ENCODE measurements around the gene HNRNPUL1.
A peak's percentile ranks its signal among the peaks of the same experiment; 100 is the strongest.
"Not testable (repeated sequence)": the region's sequence is repeated elsewhere in the genome, so short reads cannot be mapped to it uniquely, and the experiment has no call there.

HNRNPUL1 gene

DNA sequence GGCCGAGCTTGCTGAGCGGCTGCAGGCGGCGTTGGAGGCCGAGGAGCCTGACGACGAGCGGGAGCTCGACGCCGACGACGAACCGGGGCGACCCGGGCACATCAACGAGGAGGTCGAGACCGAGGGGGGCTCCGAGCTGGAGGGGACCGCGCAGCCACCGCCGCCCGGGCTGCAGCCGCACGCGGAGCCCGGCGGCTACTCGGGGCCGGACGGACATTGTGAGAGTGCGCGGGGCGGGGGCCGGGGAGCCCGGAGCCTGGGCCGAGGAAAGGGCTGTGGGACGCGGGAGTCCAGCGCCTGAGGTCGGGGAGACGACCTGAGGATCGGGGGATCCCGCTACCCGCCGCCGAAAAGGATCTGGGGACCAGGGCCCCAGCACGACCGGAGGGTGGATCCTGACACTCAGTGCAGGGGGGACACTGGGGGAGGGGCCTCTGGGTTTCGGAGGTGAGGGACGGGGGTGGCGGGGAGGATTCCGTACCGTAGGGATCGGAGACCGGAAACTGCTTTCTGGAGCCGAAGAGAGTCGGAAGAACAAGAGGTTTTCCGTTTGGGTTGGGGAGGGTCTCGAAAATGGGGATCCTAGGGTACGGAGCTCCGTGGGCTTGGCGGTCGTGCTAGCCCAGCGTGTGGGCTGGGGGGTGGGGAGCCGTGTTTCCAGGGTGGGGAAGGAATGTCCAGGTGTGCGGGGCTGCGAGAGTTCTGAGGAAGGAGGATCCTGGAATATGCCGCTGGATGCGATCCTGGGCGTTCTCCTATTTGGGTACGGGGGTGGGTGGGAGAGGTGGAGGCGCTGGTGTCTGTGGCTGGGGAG lies 616 bp downstream of the HNRNPUL1 start:
- peak overlapping the region; percentile 87 for H3K4me3 ChIP-seq (ENCODE audit: low read depth, low read length)
- H3K9me3 ChIP-seq (ENCODE audit: control insufficient read depth, insufficient read depth, low read length): no peaks in the 10 kb centered on the region
- H3K36me3 ChIP-seq (ENCODE audit: control insufficient read depth, insufficient read depth, low read length): peaks cover 22% of the 10 kb centered on the region
- H3K27me3 ChIP-seq (ENCODE audit: control insufficient read depth, insufficient read depth, low read length): no peaks in the 10 kb centered on the region
- peaks cover 3% of the 10 kb centered on the region for H3K4me1 ChIP-seq (ENCODE audit: control insufficient read depth, insufficient read depth, low read length)
- peak overlapping the region; percentile 96 for H3K9ac ChIP-seq (ENCODE audit: low read depth, low read length)

GRCh38 chr19:41265395-41266153 lies 1.4 kb downstream of the HNRNPUL1 start:
- H3K4me1 ChIP-seq (ENCODE audit: control insufficient read depth, insufficient read depth, low read length): peaks cover 3% of the 10 kb centered on the region
- peak overlapping the region; percentile 96 for H3K9ac ChIP-seq (ENCODE audit: low read depth, low read length)
- no peaks in the 10 kb centered on the region for H3K9me3 ChIP-seq (ENCODE audit: control insufficient read depth, insufficient read depth, low read length)
- H3K27me3 ChIP-seq (ENCODE audit: control insufficient read depth, insufficient read depth, low read length): no peaks in the 10 kb centered on the region
- H3K4me3 ChIP-seq (ENCODE audit: low read depth, low read length): peak overlapping the region; percentile 87
- H3K36me3 ChIP-seq (ENCODE audit: control insufficient read depth, insufficient read depth, low read length): peaks cover 29% of the 10 kb centered on the region

- no peak overlapping the region for H3K9ac ChIP-seq (ENCODE audit: low read depth, low read length)
- peaks cover 3% of the 10 kb centered on the region for H3K4me1 ChIP-seq (ENCODE audit: control insufficient read depth, insufficient read depth, low read length)
- H3K4me3 ChIP-seq (ENCODE audit: low read depth, low read length): no peak overlapping the region
- no peaks in the 10 kb centered on the region for H3K27me3 ChIP-seq (ENCODE audit: control insufficient read depth, insufficient read depth, low read length)
- no peaks in the 10 kb centered on the region for H3K9me3 ChIP-seq (ENCODE audit: control insufficient read depth, insufficient read depth, low read length)
- H3K36me3 ChIP-seq (ENCODE audit: control insufficient read depth, insufficient read depth, low read length): peaks cover 64% of the 10 kb centered on the region
Observed at GRCh38 chr19:41269055-41269454, 4.9 kb downstream of the HNRNPUL1 start.

DNA sequence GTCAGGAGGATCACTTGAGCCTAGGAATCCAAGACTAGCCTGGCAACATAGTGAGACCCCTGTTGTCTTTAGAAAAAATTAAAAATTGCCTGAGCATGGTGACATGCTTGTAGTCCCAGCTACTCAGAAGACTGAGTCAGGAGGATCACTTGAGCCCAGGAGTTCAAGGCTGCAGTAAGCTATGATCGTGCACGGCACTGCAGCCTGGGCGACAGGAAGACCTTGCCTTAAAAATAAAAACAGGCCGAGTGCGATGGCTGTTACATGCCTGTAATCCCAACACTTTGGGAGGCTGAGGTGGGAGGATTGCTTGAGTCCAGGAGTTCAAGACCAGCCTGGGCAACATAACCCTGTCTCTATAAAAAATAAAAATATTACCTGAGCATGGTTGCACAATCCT lies 5.4 kb downstream of the HNRNPUL1 start:
- Histone ChIP-seq H3K27me3 (ENCODE audit: control insufficient read depth, insufficient read depth, low read length) (no peaks in the 10 kb centered on the region), H3K4me1 (ENCODE audit: control insufficient read depth, insufficient read depth, low read length) (peaks cover 3% of the 10 kb centered on the region), H3K4me3 (ENCODE audit: low read depth, low read length) (no peak overlapping the region), H3K36me3 (ENCODE audit: control insufficient read depth, insufficient read depth, low read length) (peaks cover 69% of the 10 kb centered on the region), H3K9ac (ENCODE audit: low read depth, low read length) (no peak overlapping the region), H3K9me3 (ENCODE audit: control insufficient read depth, insufficient read depth, low read length) (no peaks in the 10 kb centered on the region)

DNA sequence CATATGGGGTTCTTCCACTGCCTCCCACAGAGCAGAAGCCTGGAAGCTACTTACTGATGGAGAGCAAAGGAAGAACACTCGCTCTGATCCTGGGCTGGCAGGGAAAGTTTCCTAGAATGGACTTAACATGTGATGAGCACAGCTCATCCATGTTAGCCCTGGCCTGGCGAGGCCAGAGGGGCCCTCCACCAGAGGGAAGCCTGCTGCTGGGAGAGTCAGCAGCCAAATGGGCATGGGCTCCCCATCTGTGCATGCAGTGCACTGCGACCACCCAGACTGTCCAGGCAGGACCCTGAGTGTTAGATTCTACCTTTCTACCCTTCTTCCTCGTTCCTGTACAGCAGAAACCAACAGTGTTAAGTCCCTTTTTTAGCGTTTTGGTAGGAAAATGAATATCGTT lies 8.9 kb downstream of the HNRNPUL1 start:
- Histone ChIP-seq H3K9ac (ENCODE audit: low read depth, low read length) (no peak overlapping the region), H3K27me3 (ENCODE audit: control insufficient read depth, insufficient read depth, low read length) (no peaks in the 10 kb centered on the region), H3K36me3 (ENCODE audit: control insufficient read depth, insufficient read depth, low read length) (peaks cover 93% of the 10 kb centered on the region), H3K4me3 (ENCODE audit: low read depth, low read length) (no peak overlapping the region), H3K9me3 (ENCODE audit: control insufficient read depth, insufficient read depth, low read length) (no peaks in the 10 kb centered on the region), H3K4me1 (ENCODE audit: control insufficient read depth, insufficient read depth, low read length) (no peaks in the 10 kb centered on the region)

DNA sequence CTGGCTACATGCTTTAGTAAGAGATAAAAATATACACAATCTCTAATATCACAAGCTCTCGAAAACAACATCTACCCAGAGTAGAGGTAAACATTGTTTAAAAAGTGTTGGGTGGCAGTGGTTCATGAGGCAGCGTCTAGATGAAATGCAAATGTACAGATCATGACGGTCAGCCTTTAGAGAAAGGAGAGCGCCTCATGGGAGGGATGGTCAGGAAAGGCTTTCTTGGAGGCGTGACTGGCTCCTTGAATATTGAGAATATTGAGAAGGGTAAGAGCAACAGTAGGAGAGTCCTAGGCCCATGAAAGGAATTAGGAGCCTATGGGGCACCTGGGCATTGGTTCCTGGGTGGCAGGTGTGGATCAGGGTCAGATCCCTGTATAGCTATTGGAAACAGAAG lies 10.6 kb downstream of the HNRNPUL1 start:
- Histone ChIP-seq H3K27me3 (ENCODE audit: control insufficient read depth, insufficient read depth, low read length) (no peaks in the 10 kb centered on the region), H3K9me3 (ENCODE audit: control insufficient read depth, insufficient read depth, low read length) (no peaks in the 10 kb centered on the region), H3K4me3 (ENCODE audit: low read depth, low read length) (no peak overlapping the region), H3K9ac (ENCODE audit: low read depth, low read length) (no peak overlapping the region), H3K36me3 (ENCODE audit: control insufficient read depth, insufficient read depth, low read length) (peaks cover 93% of the 10 kb centered on the region), H3K4me1 (ENCODE audit: control insufficient read depth, insufficient read depth, low read length) (no peaks in the 10 kb centered on the region)

DNA sequence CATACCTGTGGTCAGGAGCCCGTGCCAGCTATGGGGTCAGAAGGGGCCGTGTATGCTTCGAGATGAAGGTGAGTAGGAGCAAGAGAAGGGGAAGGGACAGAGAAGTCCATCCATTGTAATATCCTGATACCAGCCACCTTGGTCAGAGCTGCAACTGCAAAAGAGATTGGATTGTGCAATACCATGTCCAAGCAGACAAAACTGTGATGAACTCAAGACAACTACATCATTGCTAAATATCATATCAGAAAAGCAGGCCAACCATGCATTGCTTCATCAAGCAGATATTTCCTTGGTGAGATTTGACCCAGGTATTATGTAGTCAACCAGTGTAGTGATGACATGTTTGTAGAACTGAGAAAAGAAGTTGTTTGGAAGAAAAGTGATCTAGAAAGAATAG lies 12.1 kb downstream of the HNRNPUL1 start:
- H3K36me3 ChIP-seq (ENCODE audit: control insufficient read depth, insufficient read depth, low read length): peaks cover 92% of the 10 kb centered on the region
- H3K9ac ChIP-seq (ENCODE audit: low read depth, low read length): no peak overlapping the region
- no peaks in the 10 kb centered on the region for H3K9me3 ChIP-seq (ENCODE audit: control insufficient read depth, insufficient read depth, low read length)
- no peaks in the 10 kb centered on the region for H3K4me1 ChIP-seq (ENCODE audit: control insufficient read depth, insufficient read depth, low read length)
- no peak overlapping the region for H3K4me3 ChIP-seq (ENCODE audit: low read depth, low read length)
- no peaks in the 10 kb centered on the region for H3K27me3 ChIP-seq (ENCODE audit: control insufficient read depth, insufficient read depth, low read length)

- Histone ChIP-seq H3K36me3 (ENCODE audit: control insufficient read depth, insufficient read depth, low read length) (peaks cover 77% of the 10 kb centered on the region), H3K9me3 (ENCODE audit: control insufficient read depth, insufficient read depth, low read length) (no peaks in the 10 kb centered on the region)
Observed at GRCh38 chr19:41278478-41278877, 14.3 kb downstream of the HNRNPUL1 start.

DNA sequence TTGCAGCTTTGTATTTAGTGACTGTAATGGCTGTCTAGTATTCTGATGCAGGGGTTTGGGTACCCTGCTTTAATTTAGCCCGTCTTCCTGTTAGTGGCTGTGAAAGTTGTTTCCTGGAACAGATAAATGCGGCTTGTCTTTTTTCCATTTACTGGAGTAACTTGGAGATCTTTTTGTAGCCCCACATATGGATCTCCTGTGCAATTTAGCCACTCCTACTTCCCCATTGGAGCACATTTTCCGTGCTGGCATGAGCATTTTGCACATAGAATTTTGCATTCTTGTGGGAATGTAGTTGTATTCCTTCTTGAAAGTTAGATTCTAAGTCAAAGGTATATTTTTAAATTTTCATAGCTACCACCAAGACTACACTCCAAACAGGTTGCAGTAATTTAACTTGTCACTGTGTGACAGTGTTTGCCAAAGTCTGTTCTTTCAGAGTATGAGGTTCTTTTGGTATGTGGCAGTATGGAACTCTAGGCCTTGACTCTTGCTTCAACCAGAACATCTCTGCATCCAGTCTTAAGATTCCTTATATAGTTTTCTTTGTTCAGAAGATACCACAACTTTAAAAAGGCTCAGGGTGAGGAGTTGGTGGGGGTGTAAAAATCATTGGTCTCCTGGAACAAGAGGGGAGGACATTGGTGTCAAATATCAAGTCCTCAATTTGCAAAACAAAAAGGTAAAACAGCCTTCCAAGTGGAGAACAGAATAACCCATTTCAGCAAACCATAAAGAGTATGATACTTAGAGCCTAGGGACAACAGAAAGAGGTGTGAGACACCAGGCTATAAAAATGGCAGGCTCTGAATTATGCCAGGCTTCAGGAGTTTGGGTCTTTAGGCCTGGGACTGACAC lies 24.7 kb downstream of the HNRNPUL1 start:
- Histone ChIP-seq H3K4me1 (ENCODE audit: control insufficient read depth, insufficient read depth, low read length) (peaks cover 9% of the 10 kb centered on the region), H3K9ac (ENCODE audit: low read depth, low read length) (no peak overlapping the region), H3K9me3 (ENCODE audit: control insufficient read depth, insufficient read depth, low read length) (no peaks in the 10 kb centered on the region), H3K4me3 (ENCODE audit: low read depth, low read length) (no peak overlapping the region), H3K27me3 (ENCODE audit: control insufficient read depth, insufficient read depth, low read length) (no peaks in the 10 kb centered on the region), H3K36me3 (ENCODE audit: control insufficient read depth, insufficient read depth, low read length) (peaks cover 56% of the 10 kb centered on the region)

More at GRCh38 chr19:41278478-41278877, 14.3 kb downstream of the HNRNPUL1 start:
- no peak overlapping the region for H3K9ac ChIP-seq (ENCODE audit: low read depth, low read length)
- H3K4me1 ChIP-seq (ENCODE audit: control insufficient read depth, insufficient read depth, low read length): no peaks in the 10 kb centered on the region
- no peaks in the 10 kb centered on the region for H3K27me3 ChIP-seq (ENCODE audit: control insufficient read depth, insufficient read depth, low read length)
- H3K4me3 ChIP-seq (ENCODE audit: low read depth, low read length): no peak overlapping the region

DNA sequence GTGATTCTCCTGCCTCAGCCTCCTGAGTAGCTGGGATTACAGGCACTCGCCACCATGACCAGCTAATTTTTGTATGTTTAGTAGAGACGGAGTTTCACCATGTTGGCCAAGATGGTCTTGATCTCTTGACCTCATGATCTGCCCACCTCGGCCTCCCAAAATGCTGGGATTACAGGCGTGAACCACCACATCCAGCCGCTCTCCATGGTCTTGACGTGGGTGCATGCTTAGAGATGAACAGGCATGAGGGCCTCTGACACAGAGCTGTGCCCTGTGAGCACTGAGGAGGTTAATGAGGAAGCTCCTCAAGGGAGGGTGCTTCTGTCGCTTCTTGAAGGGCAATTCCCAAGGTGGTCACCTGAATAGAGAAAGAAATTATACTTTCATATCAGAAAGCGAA lies 25.6 kb downstream of the HNRNPUL1 start:
- H3K9ac ChIP-seq (ENCODE audit: low read depth, low read length); H3K9me3 ChIP-seq (ENCODE audit: control insufficient read depth, insufficient read depth, low read length); H3K27me3 ChIP-seq (ENCODE audit: control insufficient read depth, insufficient read depth, low read length); H3K4me1 ChIP-seq (ENCODE audit: control insufficient read depth, insufficient read depth, low read length); H3K4me3 ChIP-seq (ENCODE audit: low read depth, low read length): not testable (repeated sequence)
- peaks cover 57% of the 10 kb centered on the region for H3K36me3 ChIP-seq (ENCODE audit: control insufficient read depth, insufficient read depth, low read length)

GRCh38 chr19:41294393-41294792 lies 30.2 kb downstream of the HNRNPUL1 start:
- no peaks in the 10 kb centered on the region for H3K4me1 ChIP-seq (ENCODE audit: control insufficient read depth, insufficient read depth, low read length)
- H3K9me3 ChIP-seq (ENCODE audit: control insufficient read depth, insufficient read depth, low read length): no peaks in the 10 kb centered on the region
- peaks cover 86% of the 10 kb centered on the region for H3K36me3 ChIP-seq (ENCODE audit: control insufficient read depth, insufficient read depth, low read length)
- H3K4me3 ChIP-seq (ENCODE audit: low read depth, low read length): no peak overlapping the region
- H3K9ac ChIP-seq (ENCODE audit: low read depth, low read length): no peak overlapping the region
- H3K27me3 ChIP-seq (ENCODE audit: control insufficient read depth, insufficient read depth, low read length): no peaks in the 10 kb centered on the region

Data from iPS-15b (cell line).